CD4-positive, alpha-beta T cell treated with Interferon alpha-2 for 1 hour (primary cell): Measurements from ENCODE around the gene PLA1A.

Experiments
- DNase-seq, 2 donors: peaks; one replicate each; pipeline ENCODE4 v3.0.0-alpha.2; 2020 to 2022

The PLA1A gene

DNA sequence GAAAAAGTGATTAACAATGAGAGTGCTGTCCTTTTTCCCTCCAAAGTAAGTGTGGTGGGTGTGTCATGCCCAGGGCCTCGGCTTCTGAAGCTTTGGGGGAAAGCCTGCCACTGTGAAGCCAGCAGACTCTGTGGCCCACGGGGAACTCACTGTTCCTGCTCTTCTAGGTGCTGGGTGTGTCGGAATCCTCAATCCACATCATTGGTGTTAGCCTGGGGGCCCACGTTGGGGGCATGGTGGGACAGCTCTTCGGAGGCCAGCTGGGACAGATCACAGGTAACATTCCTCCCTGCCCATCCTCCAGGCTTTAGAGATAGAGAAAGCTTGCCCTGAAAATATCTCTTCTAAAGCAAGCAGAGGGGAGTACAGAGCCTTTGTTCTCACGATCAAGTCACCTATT is 11.6 kb downstream of the PLA1A start:
- no peak for DNase-seq

DNA sequence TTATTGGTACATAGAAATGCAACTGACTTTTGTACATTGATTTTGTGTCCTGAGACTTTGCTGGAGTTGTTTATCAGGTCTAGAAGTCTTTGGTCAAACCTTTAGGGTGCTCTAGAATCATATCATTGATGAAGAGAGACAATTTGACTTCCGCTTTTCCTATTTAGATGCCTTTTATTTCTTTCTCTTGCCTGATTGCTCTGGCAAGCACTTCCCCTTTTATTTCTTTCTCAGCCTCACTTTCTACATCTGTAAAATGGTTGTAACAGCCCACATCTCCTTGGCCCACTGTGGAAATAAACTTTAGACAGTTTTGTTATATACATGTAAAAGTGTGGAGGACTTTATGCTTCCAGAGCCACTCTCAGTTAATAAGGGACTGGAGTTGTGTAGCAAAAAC is 14.0 kb downstream of the PLA1A start:
- DNase-seq = no peak

DNA sequence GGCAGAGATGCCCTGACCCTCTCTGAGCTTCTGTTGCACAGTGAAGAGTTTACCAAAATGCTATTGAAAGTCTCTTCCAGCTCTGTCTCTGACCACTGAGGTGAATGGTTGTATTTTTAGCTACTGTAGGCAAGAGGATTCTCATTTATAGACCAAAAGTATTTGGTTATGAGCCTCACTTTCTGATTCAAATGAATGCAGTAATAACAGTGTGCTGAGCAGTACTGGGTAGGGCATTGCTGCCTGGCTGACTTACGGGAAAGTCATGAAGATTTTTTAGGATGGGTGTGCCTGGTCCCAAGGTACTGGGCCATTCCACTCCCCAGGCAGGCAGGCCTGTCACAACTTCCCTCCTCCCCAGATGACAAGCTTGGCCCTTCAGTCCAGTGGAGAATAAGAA is 15.5 kb downstream of the PLA1A start:
- DNase-seq = no peak

DNA sequence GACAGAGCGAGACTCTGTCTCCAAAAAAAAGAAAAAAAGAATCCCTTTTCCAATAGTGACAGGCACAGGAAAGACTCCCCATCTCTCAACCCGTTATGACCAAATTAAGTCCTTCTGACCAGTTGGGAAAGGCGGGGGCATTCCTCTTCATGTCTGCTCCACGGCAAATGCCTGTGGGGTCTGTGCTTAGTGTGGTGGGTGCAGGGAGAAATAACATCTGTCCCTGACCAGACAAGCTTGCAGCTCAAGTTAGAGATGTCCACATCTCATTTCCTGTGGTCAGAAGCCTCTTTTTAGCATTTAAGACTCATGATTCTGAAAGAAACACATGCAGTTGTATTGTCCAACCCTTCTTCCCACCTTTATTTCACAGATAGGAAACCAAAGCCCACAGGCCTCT is 16.2 kb downstream of the PLA1A start:
- no peak for DNase-seq

DNA sequence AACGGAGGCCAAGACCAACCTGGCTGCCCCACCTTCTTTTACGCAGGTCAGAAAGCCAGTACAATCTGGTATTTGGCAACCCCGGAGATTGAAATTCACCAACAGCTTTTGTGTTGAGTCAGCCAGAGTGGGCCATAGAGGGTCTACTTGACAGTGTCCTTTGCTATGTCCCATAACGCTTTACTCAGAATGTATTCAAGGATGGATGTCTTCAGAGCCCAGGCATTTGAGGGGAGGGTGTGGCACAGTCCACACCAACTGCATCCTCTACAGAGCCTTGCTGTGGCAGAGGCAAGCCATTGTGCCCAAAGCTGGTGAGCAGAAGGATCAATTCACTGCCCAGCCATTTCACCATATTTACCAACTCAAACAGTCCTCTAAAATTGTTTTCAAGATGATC is 18.4 kb downstream of the PLA1A start:
- DNase-seq = no peak

DNA sequence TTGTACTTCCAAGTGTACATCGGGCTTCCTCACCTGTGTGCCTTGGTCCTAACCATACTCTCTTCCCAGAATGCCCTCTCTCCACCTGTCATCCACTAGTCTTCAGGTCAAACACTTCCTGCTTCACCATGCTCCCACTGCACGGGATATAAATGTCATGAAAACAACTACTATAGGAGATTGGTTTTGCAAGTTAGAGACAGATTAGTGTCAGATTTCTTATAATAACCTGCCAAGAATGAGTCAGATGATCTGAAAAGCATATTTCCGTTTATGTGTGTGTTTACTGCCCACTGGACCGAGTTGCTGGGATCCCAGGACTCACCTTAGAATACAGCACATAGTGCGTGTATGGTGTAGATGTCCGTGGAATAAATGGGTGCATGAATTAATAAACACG is 21.4 kb downstream of the PLA1A start:
- no peak for DNase-seq

DNA sequence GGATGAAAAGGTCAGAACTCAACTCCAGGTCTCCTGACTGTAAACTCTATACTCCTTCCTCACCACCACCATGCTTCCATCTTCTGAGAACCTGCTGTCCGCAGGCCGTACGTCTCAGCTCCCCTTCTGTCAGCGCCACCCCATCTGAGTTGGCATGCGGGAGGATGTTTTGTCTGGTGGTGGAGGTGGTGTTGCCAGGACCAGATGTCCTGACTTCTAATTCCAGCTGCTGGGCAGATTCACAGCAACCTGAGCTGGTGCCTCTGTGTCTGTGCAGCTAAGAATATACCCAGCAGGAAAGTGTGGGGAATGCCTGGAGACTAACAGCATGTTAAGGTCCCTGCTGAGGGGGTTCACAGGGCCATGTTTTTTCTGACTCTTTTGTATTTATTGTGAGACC is 23.2 kb downstream of the PLA1A start:
- no peak for DNase-seq

DNA sequence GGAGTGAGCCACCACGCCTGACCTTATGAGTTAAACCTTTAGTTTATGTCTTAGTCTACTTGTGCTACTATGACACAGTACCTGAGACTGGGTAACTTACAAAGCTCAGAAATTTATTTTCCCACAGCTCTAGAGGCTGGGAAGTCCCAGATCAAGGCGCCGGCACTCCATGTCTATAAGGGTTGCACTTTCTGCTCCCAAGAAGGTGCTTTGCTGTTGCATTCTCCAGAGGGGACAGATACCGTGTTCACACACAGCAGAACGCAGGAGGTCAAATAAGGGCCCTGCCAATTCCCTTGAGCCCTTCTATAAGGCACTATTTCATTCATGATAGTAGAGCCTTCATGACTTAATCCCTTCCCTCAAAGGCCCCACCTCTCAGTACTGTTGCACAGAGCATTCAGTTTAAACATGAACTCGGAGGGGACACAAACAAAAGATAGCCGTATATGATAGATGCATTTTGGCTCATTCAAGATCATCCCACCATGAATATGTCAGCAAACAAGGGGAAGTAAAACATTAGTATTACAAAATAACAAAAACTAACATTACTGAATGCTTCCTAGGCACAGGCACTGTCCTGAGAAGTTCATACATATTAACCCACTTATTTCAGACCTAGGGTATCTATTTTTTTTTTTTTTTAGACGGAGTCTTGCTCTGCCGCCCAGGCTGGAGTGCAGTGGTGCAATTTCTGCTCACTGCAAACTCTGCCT is 26.5 kb downstream of the PLA1A start:
- no peak for DNase-seq

DNA sequence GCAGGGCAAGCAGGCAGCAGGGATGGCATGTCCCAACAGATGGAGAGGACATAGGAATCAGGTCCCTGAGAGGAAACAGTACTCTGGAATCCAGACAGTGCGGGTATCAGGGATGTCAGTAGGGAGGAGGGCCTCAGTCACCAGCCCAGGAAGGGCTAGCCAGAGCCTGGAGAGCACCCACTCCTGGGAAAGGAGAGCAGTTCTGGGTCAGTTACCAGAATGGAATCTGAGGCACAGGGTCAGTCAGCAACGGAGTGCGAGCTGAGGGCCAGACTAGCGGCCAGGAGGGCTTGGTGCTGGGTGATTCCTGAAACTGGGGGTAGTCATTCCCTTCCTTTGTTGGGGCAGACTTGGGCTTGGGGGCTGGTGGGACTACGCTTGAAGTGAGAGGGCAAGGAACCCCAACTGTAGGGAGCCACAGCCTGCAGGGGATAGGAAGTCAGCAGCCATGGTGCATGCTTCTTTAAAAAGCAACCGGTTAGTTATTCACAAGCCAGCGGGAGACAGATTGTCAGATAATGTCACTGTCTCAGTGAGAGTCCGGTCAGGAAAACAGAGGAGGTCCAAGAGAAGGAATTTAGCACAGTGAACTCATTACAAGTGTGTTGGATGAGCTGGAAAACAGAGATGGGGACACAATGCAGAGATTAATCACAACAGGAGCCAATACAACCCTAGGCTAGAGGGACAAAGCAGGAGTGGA is 27.9 kb downstream of the PLA1A start:
- DNase-seq = no peak

DNA sequence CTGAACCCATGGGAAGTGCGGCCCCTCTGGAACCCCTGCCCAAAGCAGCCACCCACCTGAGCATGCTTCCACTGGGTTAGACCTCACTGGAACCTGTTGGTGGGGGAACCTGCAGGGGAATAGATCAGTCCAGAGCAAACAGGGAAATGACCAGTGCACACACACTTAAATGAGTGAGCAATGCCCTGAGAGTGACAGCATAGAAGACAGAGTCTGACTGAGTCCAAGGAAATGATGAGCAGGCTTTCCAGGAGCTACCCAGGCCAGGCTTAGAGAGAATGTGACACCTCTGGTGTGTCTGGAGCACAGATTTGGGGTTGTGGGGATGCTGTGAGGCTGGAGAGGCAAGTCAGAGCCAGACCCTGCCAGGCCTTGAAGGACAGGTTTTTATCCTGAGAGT is 28.5 kb downstream of the PLA1A start:
- no peak for DNase-seq

DNA sequence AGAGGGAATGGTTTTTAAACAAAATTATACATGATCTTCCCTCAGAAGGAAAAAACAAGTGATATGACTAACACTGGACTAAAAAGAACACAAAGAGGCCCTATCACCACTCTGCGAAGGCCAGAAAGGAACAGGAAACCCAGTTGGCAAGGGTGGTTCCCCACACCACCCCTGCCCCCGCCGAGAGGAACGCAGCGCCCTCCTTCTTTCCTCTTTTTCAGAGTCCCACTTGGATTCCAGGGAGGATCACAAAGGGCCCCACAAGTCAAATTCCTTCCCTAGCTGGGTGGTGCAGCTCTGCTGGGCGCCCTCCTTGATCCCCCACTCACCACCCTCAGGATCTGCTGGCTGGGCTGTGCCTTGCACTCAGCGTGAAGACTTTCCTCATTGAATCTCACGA is 29.8 kb downstream of the PLA1A start:
- DNase-seq = peak; percentile 26 to 41

DNA sequence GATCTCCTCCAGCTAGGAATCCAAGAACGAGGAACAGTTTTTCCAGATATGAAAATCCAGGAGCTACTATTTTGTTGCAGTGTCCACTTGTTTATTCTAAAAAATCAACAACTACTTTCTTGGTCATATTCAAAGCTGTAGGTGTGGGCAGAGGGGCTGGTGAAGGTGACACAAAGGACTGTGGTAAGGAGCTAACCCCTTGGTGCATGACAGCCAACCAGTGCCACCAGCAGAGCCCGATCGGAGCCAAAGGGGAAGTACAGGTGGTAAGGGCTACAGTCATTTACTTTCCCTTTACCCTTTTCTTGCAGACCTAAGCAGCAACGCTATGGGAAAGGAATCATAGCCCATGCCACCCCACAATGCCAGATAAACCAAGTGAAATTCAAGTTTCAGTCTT is 30.7 kb downstream of the PLA1A start:
- DNase-seq = peak; percentile 19 to 29

DNA sequence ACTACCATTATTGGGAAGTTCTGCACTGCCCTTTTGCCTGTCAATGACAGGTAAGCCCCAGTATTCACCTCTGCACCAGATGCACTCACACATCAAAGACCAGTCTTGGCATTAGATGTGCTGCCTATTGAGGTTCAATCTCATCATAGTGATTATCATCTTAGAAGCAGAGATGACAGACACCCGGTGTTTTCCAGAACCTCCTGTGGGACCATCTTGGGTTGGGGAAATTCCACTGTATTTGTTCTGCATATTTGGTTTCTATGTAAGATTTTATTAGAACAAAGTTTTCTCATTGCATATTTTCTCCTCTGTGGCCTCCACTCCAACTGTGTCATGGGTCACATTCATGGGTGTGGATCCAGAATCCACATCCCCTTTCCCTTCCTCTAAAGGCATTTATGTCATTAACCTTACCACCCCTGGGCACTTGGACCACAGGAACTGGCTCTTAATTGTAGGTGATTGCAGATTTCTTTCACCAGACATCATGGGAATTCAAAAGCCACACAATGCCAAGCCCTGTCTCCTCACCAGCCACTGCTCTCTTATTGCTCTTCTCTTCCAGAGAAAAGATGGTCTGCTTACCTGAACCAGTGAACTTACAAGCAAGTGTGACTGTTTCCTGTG is 31.2 kb downstream of the PLA1A start:
- peak; percentile 20 to 28 for DNase-seq

DNA sequence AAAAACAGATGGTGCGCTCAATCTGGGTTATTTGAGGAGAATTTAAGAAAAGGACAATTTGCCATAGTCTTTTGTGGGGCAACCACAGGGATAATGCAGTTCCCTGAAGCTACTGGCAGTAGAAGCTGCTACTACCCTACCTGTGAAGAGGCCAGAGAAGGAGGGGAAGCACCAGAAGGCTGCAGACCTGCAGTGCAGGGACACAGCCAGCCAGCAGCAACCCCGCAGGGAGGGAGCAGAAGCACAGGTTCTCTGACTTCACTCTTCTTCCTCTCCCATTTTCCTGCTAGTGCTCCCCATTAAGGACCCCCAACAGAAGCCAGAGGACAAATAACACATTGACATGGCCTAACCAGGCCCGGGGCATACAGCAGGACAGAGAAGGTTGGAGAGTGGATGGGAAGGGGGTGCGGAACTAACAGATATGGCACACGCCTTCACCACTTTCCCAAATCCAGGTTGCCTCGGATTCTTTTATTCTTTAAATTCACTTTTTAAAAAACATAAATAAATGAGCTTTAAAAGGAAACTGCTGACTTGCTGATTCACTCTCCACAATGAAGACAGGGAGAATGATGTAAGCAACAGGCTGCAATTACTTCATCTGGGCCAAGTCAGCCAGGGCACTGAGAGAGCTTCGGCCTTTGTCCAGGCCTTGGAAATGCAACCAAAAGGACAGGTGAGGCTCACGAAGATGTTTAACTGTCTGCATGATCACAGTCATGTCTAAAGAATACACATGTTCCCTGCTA is 32.6 kb downstream of the PLA1A start:
- peak in 1 of 2 donors; percentile 15 for DNase-seq

DNA sequence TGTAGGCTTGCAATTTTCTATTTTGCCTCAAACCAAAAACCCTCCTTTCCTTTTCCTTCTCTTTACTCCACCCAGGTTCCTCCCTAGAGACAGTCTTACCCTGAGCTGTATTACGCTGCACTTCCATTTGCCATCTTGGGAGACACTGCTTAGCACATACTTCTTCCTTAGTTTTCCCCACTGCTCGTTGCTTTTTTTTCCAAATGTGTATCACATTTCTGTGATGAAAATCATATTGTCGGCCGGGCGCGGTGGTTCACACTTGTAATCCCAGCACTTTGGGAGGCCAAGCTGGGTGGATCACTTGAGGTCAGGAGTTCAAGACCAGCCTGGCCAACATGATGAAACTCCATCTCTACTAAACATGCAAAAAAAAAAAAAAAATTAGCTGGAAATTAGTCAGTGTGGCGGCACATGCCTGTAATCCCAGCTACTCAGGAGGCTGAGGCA is 33.2 kb downstream of the PLA1A start:
- no peak for DNase-seq

DNA sequence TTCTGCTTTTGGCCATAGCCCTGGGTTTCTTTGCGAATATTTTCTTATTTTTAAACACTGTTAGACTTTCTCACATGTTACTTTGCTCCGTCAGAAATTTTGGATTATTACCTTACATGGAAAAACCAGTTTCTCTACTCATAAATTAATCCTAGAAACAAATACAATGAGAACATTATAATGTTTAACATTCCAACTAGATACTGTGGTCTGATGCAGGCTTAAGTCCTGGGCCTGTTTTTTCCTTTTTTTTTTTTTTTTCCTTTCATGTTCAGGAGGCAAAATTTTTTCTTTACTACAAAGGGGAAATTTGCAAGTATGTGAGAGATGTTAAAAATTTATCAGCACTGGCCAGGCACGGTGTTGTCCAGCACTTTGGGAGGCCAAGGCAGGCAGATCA is 33.8 kb downstream of the PLA1A start:
- DNase-seq = no peak

DNA sequence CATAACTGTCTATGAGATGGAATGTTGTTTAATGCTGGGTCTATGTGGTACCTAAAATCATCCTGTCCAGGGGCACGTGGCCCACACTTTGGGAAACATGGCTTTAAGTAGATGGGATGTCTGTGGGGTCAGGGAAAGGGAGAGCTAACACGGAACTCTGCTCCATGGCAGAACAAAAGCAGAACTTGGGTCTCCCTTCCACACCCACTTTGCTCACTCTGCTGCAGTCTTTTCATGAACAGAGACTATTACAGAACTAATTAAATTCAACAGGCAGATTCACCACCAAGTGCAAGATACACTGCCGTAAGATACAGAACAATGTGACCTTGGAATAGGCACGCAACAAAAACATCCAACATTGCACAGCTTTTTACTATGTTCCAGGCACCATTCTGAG is 34.5 kb downstream of the PLA1A start:
- DNase-seq = no peak

DNA sequence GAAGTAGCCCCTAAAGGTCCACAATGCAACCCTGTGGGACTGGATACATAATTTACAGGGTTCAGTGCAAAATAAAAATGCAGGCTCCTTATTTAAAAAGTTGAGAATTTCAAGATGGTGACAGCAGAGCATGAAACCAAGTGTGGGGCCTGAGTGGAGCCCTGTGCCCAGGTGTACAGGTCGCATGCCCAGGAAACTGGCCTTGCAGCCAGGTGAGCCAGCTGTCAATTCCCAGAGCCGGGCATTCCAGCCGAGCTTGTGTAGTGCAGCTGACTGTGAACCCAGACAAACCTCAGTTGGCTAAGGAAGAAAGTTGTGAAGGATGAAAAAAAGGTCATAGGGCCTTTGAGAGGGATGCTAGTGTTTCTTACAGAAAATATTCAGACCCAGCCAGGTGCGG is 35.1 kb downstream of the PLA1A start:
- DNase-seq = no peak

DNA sequence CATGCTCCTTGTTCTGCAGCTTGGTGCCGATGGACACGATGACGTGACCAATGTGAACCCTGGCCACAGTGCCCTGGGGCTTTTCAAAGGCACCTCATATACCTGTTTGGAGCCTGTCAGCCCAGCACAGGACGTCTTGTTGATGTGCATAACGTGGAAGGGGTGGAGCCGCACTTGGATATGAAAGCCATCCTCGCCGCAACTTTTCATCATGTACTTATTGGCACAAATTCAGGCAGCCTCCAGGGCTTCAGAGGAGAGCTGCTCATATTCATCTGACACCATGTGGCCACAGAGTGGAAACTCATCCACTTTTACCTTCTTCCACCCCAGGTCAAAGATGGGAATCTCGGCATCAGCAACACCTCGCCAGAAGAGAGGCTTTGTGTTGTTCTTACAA is 38.0 kb downstream of the PLA1A start:
- DNase-seq = no peak

DNA sequence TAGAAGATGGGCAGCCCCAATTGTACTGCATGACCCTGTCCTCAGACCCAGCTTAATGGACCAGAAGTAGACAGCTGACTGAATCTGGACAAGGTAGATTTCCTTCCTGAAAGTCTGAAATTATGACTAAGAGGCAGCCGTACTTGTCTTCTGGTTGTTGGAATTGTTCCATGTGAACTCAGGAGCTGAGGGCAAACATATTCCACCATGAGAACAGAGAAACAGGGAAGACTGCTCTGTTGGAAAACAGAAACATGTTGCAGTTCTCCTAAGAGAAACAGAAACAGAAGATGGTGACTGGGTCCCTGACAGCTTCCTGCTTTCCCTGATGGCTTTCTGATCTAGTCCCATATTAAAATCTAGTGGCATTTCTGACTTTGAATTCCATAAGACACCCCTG is 38.6 kb downstream of the PLA1A start:
- DNase-seq = no peak

DNA sequence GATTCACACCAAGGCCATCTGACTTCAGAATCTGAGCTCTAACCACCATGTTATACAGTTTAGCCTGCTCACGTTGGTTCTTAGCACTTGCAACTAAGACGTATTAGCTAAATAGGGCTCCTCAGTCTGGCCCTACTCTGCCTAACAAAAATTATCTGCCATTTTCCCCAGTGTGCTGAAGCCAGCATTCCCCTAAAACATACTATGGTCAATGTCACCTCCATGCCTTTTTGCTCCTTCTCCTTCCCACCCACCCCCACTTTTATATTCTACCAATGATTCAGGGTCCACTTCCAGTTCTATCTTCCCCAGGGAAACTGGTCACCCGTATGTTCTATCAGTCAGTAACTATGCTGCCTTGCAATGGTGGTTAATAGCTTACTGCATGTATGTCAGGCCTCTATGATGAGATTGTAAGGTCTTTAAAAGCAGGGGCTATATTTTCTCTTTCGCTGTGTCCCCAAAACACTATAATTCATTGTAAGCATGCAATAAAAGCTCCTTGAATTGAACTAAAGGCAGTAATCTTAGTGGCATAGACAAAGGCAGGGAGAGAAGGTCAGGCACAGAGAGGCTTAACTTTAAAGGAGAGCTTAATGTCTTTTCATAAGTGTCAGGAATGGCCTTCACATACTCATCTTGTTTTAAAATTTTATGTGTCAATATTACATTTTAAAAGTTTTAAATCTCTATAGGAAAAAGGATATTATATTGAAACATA is 39.4 kb downstream of the PLA1A start:
- no peak for DNase-seq

DNA sequence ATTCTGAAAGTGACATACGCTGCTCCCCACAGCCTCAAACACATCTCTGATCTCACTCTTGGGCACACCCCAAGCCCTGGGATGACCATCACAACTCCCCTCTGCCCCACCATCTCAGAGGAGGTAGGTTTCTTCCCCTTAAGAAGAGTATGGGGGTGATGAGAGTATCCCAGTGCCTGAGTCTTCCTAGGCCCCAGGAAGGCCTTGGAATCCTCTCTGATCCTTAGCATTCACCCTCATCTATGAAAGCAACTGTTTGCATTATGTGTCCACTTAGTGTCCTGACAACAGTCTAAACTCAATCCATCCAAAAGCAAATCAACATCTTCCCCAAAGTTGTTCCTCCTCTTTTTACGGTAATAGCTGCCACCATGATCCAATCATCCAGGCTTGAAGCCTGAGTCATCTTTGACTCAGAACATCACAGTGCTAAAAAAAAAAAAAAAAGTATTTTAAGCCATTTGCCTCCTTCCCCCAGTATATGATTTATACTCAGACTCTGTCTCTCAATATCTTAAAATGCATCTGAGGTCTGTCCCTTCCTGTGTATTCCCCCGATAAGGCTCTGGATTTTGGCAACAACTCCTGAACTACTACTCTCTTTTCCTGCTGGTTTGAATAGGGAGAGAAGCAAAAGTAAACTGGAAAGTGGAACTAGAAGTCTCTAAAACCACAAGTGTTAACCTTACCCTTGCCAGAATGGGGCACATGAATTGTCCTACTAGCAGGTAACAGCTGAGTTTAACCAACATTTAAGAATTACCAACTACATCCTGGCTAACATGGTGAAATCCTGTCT is 40.2 kb downstream of the PLA1A start:
- peak; percentile 22 to 38 for DNase-seq
